PC-3 (cell line): ENCODE results near the gene CPT1A.

Experiments used
- EZH2 ChIP-seq: fragments of 300-600 bp; sonication (generic); IDR thresholded peaks from one replicate; pipeline ENCODE4 v1.6.1; 2017; ENCODE audit warnings: antibody characterized with exemption, mild to moderate bottlenecking, low read length; ENCODE audit not compliant: unreplicated experiment
- TF ChIP-seq, protein P1 (sequence below): fragments of 300-600 bp; sonication (generic); conservative IDR thresholded peaks from 2 replicates; pipeline ENCODE4 v1.5.1; 2017; ENCODE audit warnings: antibody characterized with exemption, low read depth, mild to moderate bottlenecking, low read length

DNA sequence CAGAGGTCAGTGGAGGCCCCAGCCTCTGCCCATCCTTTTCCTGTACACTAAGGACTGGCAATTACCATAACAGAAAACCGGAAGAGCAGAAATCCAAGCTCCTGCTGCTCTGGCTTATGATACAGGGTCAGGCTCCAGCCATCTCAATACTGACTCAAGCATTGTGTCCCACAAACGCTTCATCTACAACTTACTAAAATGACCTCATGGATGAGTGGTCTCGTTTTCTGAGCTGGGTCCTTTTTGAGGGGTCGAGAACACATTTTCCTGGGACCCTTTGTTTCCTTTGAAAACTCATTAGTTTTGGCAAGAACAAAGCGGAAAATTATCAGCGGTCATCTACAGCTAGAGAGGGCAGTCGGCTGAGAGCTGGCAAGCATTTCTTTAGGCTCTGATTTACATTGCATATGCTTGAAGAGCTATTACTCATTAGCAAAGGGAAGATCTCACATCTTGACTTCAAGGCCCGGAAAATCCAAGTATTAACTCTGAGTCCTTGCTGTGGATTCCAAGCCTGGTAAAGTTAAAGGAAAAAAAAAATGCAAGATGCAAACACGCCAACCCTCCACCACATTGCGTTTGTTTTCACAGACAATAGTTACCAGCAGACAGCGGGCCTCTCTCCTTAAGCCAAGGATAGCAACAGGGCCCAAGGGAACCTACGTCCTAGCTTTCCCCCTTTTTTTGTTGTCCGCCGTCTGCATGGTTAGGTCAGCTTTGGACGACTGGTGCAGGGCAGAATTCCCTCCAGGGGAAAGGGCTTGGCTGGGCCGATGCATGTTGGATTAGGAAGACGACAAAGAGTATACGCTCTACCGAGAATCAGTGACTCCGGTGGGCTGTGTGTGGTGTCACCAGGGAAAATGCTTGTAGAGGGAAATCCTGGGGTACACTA lies 92.2 kb downstream of the CPT1A start:
- TF ChIP-seq, protein P1, sequence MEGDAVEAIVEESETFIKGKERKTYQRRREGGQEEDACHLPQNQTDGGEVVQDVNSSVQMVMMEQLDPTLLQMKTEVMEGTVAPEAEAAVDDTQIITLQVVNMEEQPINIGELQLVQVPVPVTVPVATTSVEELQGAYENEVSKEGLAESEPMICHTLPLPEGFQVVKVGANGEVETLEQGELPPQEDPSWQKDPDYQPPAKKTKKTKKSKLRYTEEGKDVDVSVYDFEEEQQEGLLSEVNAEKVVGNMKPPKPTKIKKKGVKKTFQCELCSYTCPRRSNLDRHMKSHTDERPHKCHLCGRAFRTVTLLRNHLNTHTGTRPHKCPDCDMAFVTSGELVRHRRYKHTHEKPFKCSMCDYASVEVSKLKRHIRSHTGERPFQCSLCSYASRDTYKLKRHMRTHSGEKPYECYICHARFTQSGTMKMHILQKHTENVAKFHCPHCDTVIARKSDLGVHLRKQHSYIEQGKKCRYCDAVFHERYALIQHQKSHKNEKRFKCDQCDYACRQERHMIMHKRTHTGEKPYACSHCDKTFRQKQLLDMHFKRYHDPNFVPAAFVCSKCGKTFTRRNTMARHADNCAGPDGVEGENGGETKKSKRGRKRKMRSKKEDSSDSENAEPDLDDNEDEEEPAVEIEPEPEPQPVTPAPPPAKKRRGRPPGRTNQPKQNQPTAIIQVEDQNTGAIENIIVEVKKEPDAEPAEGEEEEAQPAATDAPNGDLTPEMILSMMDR = no peak
- no peak for TF ChIP-seq EZH2
